SJCRH30 (cell line): ENCODE data around the gene CBFA2T3. TPM values are rescaled to one million over a fixed set of nuclear protein-coding genes. Genes with fewer than 3 reads are reported as not detected.

Experiments
- DNase-seq, 2 experiments: peaks; one replicate each; pipeline ENCODE4 v3.0.0-alpha.2; 2015 to 2020
- H3K27ac ChIP-seq: fragments of 250-450 bp; sonication (Bioruptor Pico); 2 replicates; pipeline ENCODE4 v1.5.1; 2020; ENCODE audit warnings: mild to moderate bottlenecking, moderate library complexity
- H3K27me3 ChIP-seq: fragments of 250-450 bp; sonication (Bioruptor Pico); 2 replicates; pipeline ENCODE4 v1.5.1; 2020; ENCODE audit warnings: mild to moderate bottlenecking, moderate library complexity
- H3K36me3 ChIP-seq: fragments of 250-450 bp; sonication (Bioruptor Pico); 2 replicates; pipeline ENCODE4 v1.5.1; 2020; ENCODE audit warnings: mild to moderate bottlenecking, moderate library complexity
- H3K4me1 ChIP-seq: fragments of 250-450 bp; sonication (Bioruptor Pico); 2 replicates; pipeline ENCODE4 v1.5.1; 2020; ENCODE audit warnings: mild to moderate bottlenecking, moderate library complexity
- H3K4me3 ChIP-seq: fragments of 250-450 bp; sonication (Bioruptor Pico); 2 replicates; pipeline ENCODE4 v1.5.1; 2020; ENCODE audit warnings: mild to moderate bottlenecking, moderate library complexity
- H3K9me3 ChIP-seq: fragments of 250-450 bp; sonication (Bioruptor Pico); replicated peaks from 2 replicates; pipeline ENCODE4 v1.5.1; 2020; ENCODE audit warnings: mild to moderate bottlenecking, moderate library complexity
- total RNA-seq: library from RNA; depleted of rRNA; stranded (reverse); fragments of >200 nt; shearing (Covaris generic); gene quantifications from 2 replicates; pipeline ENCODE4 v1.2.3, GENCODE V29; 2014

Gene CBFA2T3
- total RNA-seq, 1 experiment from 2014 or later, result 3.5 TPM

- Histone ChIP-seq H3K27ac (no peak overlapping the region), H3K9me3 (no peaks in the 10 kb centered on the region), H3K4me3 (no peak overlapping the region), H3K27me3 (no peaks in the 10 kb centered on the region), H3K36me3 (no peaks in the 10 kb centered on the region), H3K4me1 (peaks cover 17% of the 10 kb centered on the region)
- DNase-seq, result no peak
These were observed 59.7 kb downstream of the CBFA2T3 start for GRCh38 chr16:88917146-88917914.

GRCh38 chr16:88915639-88916327 lies 61.2 kb downstream of the CBFA2T3 start:
- Histone ChIP-seq H3K9me3 (no peaks in the 10 kb centered on the region), H3K27ac (no peak overlapping the region), H3K4me1 (peaks cover 4% of the 10 kb centered on the region; the same call in 1 of the 2 replicates), H3K27me3 (no peaks in the 10 kb centered on the region), H3K4me3 (no peak overlapping the region), H3K36me3 (no peaks in the 10 kb centered on the region)
- DNase-seq, result no peak

DNA sequence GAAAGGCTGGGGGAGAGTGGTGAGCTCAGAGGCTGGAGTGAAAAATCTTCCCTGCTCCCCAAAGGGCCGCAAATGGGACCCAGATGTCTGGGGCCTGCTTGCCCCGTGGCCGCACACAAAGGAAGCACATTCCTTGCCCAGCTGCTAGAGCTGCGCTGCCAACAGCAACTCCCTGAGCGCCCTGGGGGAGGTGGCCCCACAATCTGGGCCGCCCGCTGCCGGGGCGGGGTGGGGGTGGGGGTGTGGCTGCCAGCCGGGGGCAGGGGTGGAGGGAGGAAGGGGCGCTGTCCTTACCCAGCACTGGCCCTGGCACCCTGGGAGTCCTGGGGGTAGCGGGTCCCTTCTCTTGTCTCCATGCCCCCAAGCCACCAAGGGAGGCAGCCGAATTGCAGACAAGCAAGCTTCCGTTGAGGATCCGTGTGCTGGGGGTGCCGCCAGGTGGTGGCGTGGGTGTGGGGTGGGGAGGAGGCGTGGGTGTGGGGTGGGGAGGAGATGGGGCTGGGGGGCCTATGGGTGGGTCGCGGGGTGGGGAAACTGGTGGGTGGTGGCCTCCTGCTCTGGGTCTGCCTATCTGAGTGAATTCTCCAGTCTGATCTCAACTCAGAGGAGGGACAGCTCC lies 62.1 kb downstream of the CBFA2T3 start:
- DNase-seq, result no peak
- H3K27ac ChIP-seq, result no peak overlapping the region
- H3K9me3 ChIP-seq, result no peaks in the 10 kb centered on the region

GRCh38 chr16:88913870-88914269 lies 63.1 kb downstream of the CBFA2T3 start:
- Histone ChIP-seq H3K4me1 (no peaks in the 10 kb centered on the region), H3K36me3 (no peaks in the 10 kb centered on the region), H3K4me3 (no peak overlapping the region), H3K9me3 (no peaks in the 10 kb centered on the region), H3K27ac (no peak overlapping the region), H3K27me3 (no peaks in the 10 kb centered on the region)
- no peak for DNase-seq

More for the DNA sequence above, 62.1 kb downstream of the CBFA2T3 start:
- H3K4me3 ChIP-seq, result no peak overlapping the region
- H3K4me1 ChIP-seq, result no peaks in the 10 kb centered on the region
- no peaks in the 10 kb centered on the region for H3K36me3 ChIP-seq
- no peaks in the 10 kb centered on the region for H3K27me3 ChIP-seq

- no peak overlapping the region for H3K4me3 ChIP-seq
- no peaks in the 10 kb centered on the region for H3K27me3 ChIP-seq
- H3K9me3 ChIP-seq, result no peaks in the 10 kb centered on the region
- H3K4me1 ChIP-seq, result no peaks in the 10 kb centered on the region
- no peak for DNase-seq
- H3K36me3 ChIP-seq, result no peaks in the 10 kb centered on the region
- H3K27ac ChIP-seq, result no peak overlapping the region
These were observed 63.9 kb downstream of the CBFA2T3 start for GRCh38 chr16:88913001-88913612.

DNA sequence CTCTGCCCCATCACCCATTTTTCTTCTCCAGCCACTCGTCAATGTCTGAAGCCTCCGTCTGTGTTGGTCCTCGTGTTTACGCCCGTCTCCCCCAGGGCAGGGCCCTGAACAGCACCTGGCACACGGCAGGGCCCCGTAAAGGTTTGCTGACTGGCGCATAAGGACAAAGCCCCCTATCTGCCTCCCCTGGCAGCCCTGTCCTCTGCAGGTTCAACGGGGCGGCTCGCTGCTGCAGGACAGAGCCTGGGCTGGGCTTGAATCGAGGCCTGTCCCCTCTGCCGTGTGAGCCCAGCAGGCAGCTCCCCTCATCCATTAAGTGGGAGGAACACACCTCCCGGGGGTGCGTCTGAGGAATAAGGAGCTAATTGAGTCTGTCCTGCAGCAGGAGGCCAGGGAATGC lies 64.5 kb downstream of the CBFA2T3 start:
- Histone ChIP-seq H3K4me3 (no peak overlapping the region), H3K4me1 (no peaks in the 10 kb centered on the region), H3K36me3 (no peaks in the 10 kb centered on the region), H3K9me3 (no peaks in the 10 kb centered on the region), H3K27me3 (no peaks in the 10 kb centered on the region), H3K27ac (no peak overlapping the region)
- no peak for DNase-seq

GRCh38 chr16:88911946-88912310 lies 65.1 kb downstream of the CBFA2T3 start:
- Histone ChIP-seq H3K4me3 (no peak overlapping the region), H3K4me1 (no peaks in the 10 kb centered on the region), H3K27ac (no peak overlapping the region), H3K27me3 (no peaks in the 10 kb centered on the region), H3K36me3 (no peaks in the 10 kb centered on the region), H3K9me3 (no peaks in the 10 kb centered on the region)
- no peak for DNase-seq

DNA sequence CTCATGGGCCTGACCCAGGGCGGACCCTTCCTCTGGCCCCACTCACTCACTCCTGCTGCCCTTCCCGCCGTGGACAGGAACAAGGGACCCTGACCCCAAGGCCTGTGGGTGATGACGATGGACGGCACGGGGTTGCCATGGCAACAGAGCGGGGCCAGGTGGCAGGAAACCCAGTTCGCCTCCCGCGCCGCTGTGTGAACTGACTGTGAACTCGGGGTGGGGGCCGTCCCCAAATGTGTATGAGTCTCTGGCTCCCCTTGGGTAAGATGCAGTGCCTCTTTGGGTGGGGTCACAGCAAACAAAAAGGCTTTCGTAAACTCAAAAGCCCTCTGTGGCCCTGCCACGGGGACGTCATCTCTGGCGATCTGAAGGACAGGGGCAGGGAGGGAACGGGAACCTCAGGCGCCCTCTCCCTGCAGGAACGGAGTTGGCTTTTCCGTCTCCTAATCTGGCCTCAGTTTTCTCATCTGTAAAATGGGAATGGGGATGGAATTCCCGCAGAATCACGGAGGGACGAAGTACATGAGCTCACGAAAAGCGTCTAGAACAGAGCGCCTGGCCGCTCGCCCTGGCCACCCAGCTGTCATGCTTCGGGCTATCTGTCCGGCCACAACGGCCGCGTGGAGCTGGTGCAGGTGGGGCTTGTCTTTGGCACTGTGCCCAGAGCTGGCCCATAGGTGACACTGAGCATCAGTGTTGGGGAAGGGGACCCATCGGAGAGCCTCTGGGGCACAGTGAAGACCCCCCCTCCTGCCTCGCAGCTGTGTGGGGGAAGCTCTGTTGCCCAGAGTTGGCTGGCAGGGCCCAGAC lies 65.7 kb downstream of the CBFA2T3 start:
- no peak overlapping the region for H3K4me3 ChIP-seq
- no peaks in the 10 kb centered on the region for H3K36me3 ChIP-seq
- no peak for DNase-seq
- H3K9me3 ChIP-seq, result no peaks in the 10 kb centered on the region
- H3K27me3 ChIP-seq, result no peaks in the 10 kb centered on the region
- no peak overlapping the region for H3K27ac ChIP-seq
- H3K4me1 ChIP-seq, result no peaks in the 10 kb centered on the region

GRCh38 chr16:88910284-88911135 lies 66.5 kb downstream of the CBFA2T3 start:
- H3K27ac ChIP-seq, result no peak overlapping the region

DNA sequence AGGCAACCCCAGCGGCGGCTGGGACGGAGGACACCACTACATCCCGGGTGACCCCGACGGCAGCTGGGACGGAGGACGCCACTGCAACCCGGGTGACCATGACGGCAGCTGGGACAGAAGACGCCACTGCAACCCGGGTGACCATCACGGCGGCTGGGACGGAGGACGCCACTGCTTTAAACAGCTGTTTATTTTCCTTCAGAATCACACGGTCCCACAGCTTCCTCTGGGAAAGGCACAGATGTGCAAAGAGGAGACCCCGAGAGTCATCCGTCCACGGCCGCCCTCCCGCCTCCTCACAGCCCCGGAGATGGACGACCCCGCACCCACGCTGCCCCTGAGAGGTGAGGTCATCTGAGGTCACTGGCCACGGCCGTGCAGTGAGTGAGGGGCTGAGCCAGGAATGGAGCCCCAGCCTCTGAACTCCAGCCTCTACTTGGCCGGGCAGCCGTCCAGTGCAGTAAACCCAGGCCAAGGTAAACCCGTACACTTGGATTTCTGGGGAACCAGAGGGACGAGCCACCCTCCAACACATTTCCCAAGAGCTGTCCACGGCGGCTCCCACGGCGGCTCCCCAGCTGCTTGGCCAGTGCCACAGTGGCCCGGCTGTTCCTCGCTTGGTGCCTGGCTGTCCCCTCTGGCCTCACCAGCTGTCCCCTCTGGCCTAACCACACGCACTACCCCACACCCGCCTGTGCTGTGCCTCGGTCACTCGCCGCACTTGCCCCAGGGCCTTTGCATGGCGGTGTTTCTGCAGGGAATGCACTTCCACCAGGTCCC lies 67.4 kb downstream of the CBFA2T3 start:
- H3K4me1 ChIP-seq, result no peaks in the 10 kb centered on the region
- H3K27me3 ChIP-seq, result no peaks in the 10 kb centered on the region
- no peak overlapping the region for H3K27ac ChIP-seq
- DNase-seq, result no peak
- no peak overlapping the region for H3K4me3 ChIP-seq
- no peaks in the 10 kb centered on the region for H3K36me3 ChIP-seq
- H3K9me3 ChIP-seq, result no peaks in the 10 kb centered on the region

More at GRCh38 chr16:88910284-88911135, 66.5 kb downstream of the CBFA2T3 start:
- Histone ChIP-seq H3K4me1 (no peaks in the 10 kb centered on the region), H3K9me3 (no peaks in the 10 kb centered on the region), H3K36me3 (no peaks in the 10 kb centered on the region), H3K4me3 (no peak overlapping the region), H3K27me3 (no peaks in the 10 kb centered on the region)
- no peak for DNase-seq

GRCh38 chr16:88908307-88908706 lies 68.7 kb downstream of the CBFA2T3 start:
- H3K4me1 ChIP-seq, result no peaks in the 10 kb centered on the region
- no peak overlapping the region for H3K27ac ChIP-seq
- DNase-seq, result no peak
- no peaks in the 10 kb centered on the region for H3K27me3 ChIP-seq
- no peaks in the 10 kb centered on the region for H3K36me3 ChIP-seq
- H3K4me3 ChIP-seq, result no peak overlapping the region
- no peaks in the 10 kb centered on the region for H3K9me3 ChIP-seq

GRCh38 chr16:88907768-88908167 lies 69.2 kb downstream of the CBFA2T3 start:
- DNase-seq, result no peak

DNA sequence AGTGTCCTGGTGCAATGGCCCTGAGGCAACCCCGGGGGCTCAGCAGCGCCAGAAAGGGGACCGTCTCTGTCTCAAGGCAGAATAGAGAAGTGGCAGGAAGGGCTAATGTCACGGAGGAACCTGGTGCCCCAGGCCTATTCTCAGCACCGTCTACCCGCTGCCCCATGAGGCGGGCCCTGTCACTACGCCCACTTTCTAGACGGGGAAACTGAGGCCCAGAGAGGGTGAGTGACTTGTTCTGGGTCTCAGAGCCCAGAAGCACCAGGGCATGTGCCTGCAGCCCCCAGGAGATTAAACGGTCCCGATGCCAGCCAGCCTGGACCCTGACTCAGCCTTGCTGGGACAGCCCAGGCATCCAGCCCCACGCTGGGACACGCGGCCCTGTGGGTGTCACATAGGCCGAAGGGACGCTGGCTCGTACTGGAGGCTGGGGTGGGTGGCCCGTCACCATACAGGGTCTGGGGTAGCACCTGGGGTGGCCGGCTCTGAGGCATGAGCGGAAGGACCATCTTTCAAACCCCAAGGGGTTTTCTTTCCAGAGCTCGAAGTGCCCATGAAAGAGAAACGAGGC lies 70.4 kb downstream of the CBFA2T3 start:
- Histone ChIP-seq H3K27ac (no peak overlapping the region), H3K4me1 (no peaks in the 10 kb centered on the region), H3K9me3 (no peaks in the 10 kb centered on the region), H3K27me3 (no peaks in the 10 kb centered on the region), H3K4me3 (no peak overlapping the region), H3K36me3 (no peaks in the 10 kb centered on the region)
- no peak for DNase-seq

More at GRCh38 chr16:88907768-88908167, 69.2 kb downstream of the CBFA2T3 start:
- no peaks in the 10 kb centered on the region for H3K27me3 ChIP-seq
- H3K4me1 ChIP-seq, result no peaks in the 10 kb centered on the region
- H3K27ac ChIP-seq, result no peak overlapping the region
- H3K9me3 ChIP-seq, result no peaks in the 10 kb centered on the region
- no peak overlapping the region for H3K4me3 ChIP-seq
- H3K36me3 ChIP-seq, result no peaks in the 10 kb centered on the region
